Measurements from ENCODE around the gene RBM38. TPM values are rescaled to one million over a fixed set of nuclear protein-coding genes. Genes with fewer than 3 reads are reported as not detected.
"Not testable (repeated sequence)": the region's sequence is repeated elsewhere in the genome, so short reads cannot be mapped to it uniquely, and the experiment has no call there.

Gene RBM38
- total RNA-seq, 1 donor from 2014 or later, result 63.1 TPM

- DNase-seq (ENCODE audit: low spot score), result no peak
- intact Hi-C loops (cut with DNase I), result no loop called here
These were observed 37.3 kb downstream of the RBM38 start for GRCh38 chr20:57428324-57429158.

- intact Hi-C loops (cut with DNase I), result no loop called here
- no peak for DNase-seq (ENCODE audit: low spot score)
These were observed 37.9 kb downstream of the RBM38 start for GRCh38 chr20:57429159-57429496.

GRCh38 chr20:57429580-57430200 lies 38.5 kb downstream of the RBM38 start:
- intact Hi-C loops (cut with DNase I), result no loop called here
- DNase-seq (ENCODE audit: low spot score), result no peak

GRCh38 chr20:57430201-57430596 lies 39.0 kb downstream of the RBM38 start:
- DNase-seq (ENCODE audit: low spot score); intact Hi-C loops (cut with DNase I): not testable (repeated sequence)

- intact Hi-C loops (cut with DNase I), result no loop called here
These were observed 40.3 kb downstream of the RBM38 start for GRCh38 chr20:57431539-57431835.

GRCh38 chr20:57432480-57432861 lies 41.3 kb downstream of the RBM38 start:
- intact Hi-C loops (cut with DNase I), result no loop called here

More at GRCh38 chr20:57431539-57431835, 40.3 kb downstream of the RBM38 start:
- no peak for DNase-seq (ENCODE audit: low spot score)

GRCh38 chr20:57432862-57433491 lies 41.8 kb downstream of the RBM38 start:
- intact Hi-C loops (cut with DNase I), result no loop called here
- DNase-seq (ENCODE audit: low spot score), result peak; percentile 92

More at GRCh38 chr20:57432480-57432861, 41.3 kb downstream of the RBM38 start:
- no peak for DNase-seq (ENCODE audit: low spot score)

- intact Hi-C loops (cut with DNase I), result loop anchor here (2.0 kb wide), 1 partner anchor 35 kb away; no protein-coding TSS in a partner anchor
- DNase-seq (ENCODE audit: low spot score), result no peak
These were observed 42.6 kb downstream of the RBM38 start for GRCh38 chr20:57433657-57434389.

GRCh38 chr20:57434390-57434700 lies 43.1 kb downstream of the RBM38 start:
- DNase-seq (ENCODE audit: low spot score), result no peak
- intact Hi-C loops (cut with DNase I), result loop anchor here (2.0 kb wide), 1 partner anchor 36 kb away; no protein-coding TSS in a partner anchor

GRCh38 chr20:57435105-57435497 lies 43.9 kb downstream of the RBM38 start:
- intact Hi-C loops (cut with DNase I), result loop anchor here (2.0 kb wide), 1 partner anchor 36 kb away; no protein-coding TSS in a partner anchor
- DNase-seq (ENCODE audit: low spot score), result no peak

GRCh38 chr20:57435498-57436222 lies 44.5 kb downstream of the RBM38 start:
- intact Hi-C loops (cut with DNase I), result loop anchor here (2.0 kb wide), 1 partner anchor 37 kb away; no protein-coding TSS in a partner anchor
- DNase-seq (ENCODE audit: low spot score), result peak; percentile 93

- DNase-seq (ENCODE audit: low spot score), result no peak
- intact Hi-C loops (cut with DNase I), result no loop called here
These were observed 45.0 kb downstream of the RBM38 start for GRCh38 chr20:57436223-57436545.

GRCh38 chr20:57437267-57437666 lies 46.1 kb downstream of the RBM38 start:
- no peak for DNase-seq (ENCODE audit: low spot score)
- intact Hi-C loops (cut with DNase I), result no loop called here

- intact Hi-C loops (cut with DNase I), result no loop called here
- no peak for DNase-seq (ENCODE audit: low spot score)
These were observed 46.6 kb downstream of the RBM38 start for GRCh38 chr20:57437672-57438330.

- intact Hi-C loops (cut with DNase I), result no loop called here
- DNase-seq (ENCODE audit: low spot score), result no peak
These were observed 47.4 kb downstream of the RBM38 start for GRCh38 chr20:57438552-57438951.

GRCh38 chr20:57439432-57439831 lies 48.2 kb downstream of the RBM38 start:
- intact Hi-C loops (cut with DNase I), result no loop called here
- peak; percentile 88 for DNase-seq (ENCODE audit: low spot score)

GRCh38 chr20:57439993-57440392 lies 48.8 kb downstream of the RBM38 start:
- DNase-seq (ENCODE audit: low spot score), result no peak
- intact Hi-C loops (cut with DNase I), result loop anchor here (1.0 to 10.0 kb wide), 3 partner anchors 29 to 285 kb away; no protein-coding TSS in a partner anchor

- intact Hi-C loops (cut with DNase I), result loop anchor here (1.0 to 10.0 kb wide), 3 partner anchors 28 to 286 kb away; no protein-coding TSS in a partner anchor
- DNase-seq (ENCODE audit: low spot score), result peak; percentile 90
These were observed 49.7 kb downstream of the RBM38 start for GRCh38 chr20:57440678-57441509.
